Sigmoid colon (tissue), 7 donors: ENCODE data around the gene SIPA1L3. TPM values are rescaled to one million over a fixed set of nuclear protein-coding genes. Genes with fewer than 3 reads are reported as not detected.
A peak's percentile ranks its signal among the peaks of the same experiment; 100 is the strongest.
"Not testable (repeated sequence)": the region's sequence is repeated elsewhere in the genome, so short reads cannot be mapped to it uniquely, and the experiment has no call there.

ENCODE experiments used
- DNase-seq: peaks from one replicate; pipeline ENCODE4 v3.0.0-alpha.2; 2019
- H3K27ac ChIP-seq, 4 donors: fragments of 200-600 bp; sonication (generic); one replicate each; pipeline ENCODE4 v1.5.1; 2016 to 2019; ENCODE audit warnings: mild to moderate bottlenecking in 1 of 4
- H3K27me3 ChIP-seq, 3 donors: fragments of 200-600 bp; sonication (generic); one replicate each; pipeline ENCODE4 v1.5.1; 2019; ENCODE audit warnings: mild to moderate bottlenecking in 1 of 3
- H3K36me3 ChIP-seq, 4 donors: fragments of 200-600 bp; sonication (generic); one replicate each; pipeline ENCODE4 v1.5.1; 2016 to 2019
- H3K4me1 ChIP-seq, 4 donors: fragments of 200-600 bp; sonication (generic); one replicate each; pipeline ENCODE4 v1.5.1; 2017 to 2019
- H3K4me3 ChIP-seq, 4 donors: fragments of 200-600 bp; sonication (generic); one replicate each; pipeline ENCODE4 v1.5.1; 2017 to 2019; ENCODE audit warnings: mild to moderate bottlenecking in 2 of 4, moderate library complexity in 1 of 4
- H3K9me3 ChIP-seq, 4 donors: fragments of 200-600 bp in 3 of 4; sonication (generic) in 3 of 4; one replicate each; pipeline versions ENCODE4 v1.5.1 to v1.6.1; 2013 to 2019
- CTCF ChIP-seq, 4 experiments: fragments of 450-650 bp in 3 of 4; fragments of 200-600 bp in 1 of 4; IDR thresholded peaks; one replicate each; pipeline ENCODE4 v1.5.1; 2016 to 2019; ENCODE audit warnings: antibody characterized with exemption in 4 of 4, mild to moderate bottlenecking in 3 of 4, moderate library complexity in 2 of 4
- EP300 ChIP-seq, 4 donors: sonication (generic); formaldehyde crosslinking; IDR thresholded peaks; one replicate each; pipeline ENCODE4 v1.6.1; 2017; ENCODE audit warnings: antibody characterized with exemption in 4 of 4
- POLR2A ChIP-seq, 2 donors: fragments of 450-650 bp; IDR thresholded peaks; one replicate each; pipeline ENCODE4 v1.6.1; 2016; ENCODE audit warnings: antibody characterized with exemption in 2 of 2, mild to moderate bottlenecking in 2 of 2, moderate library complexity in 2 of 2
- POLR2AphosphoS5 ChIP-seq, 4 donors: sonication (generic); formaldehyde crosslinking; IDR thresholded peaks; one replicate each; pipeline ENCODE4 v1.6.1; 2017; ENCODE audit warnings: antibody characterized with exemption in 4 of 4
- WGBS, 2 donors: extraction: QIAGEN DNeasy Blood & Tissue Kit; methylation state at CpG; one replicate each; pipeline ENCODE4 v1.1.7; 2013; 5-methylcytosine and 5-hydroxymethylcytosine counted together
- intact Hi-C: fragments of 100-400 bp; cut with DNase I; formaldehyde crosslinking; loops from one replicate; pipeline ENCODE4 v1.15.1; 2023
- polyA plus RNA-seq, 3 donors: library from polyadenylated mRNA; stranded (reverse); fragments of 200-250 nt; gene quantifications; one replicate each; pipeline ENCODE4 v1.2.3, GENCODE V29; 2013
- total RNA-seq, 4 donors: library from RNA; depleted of rRNA; stranded (reverse); fragments of >200 nt; gene quantifications; one replicate each; pipeline ENCODE4 v1.1.0, GENCODE V29; 2016
- donor health status: healthy with polysubstance abuse.
- donor health status: Bipolar disorder and iron deficiency.
- donor health status: healthy.

The SIPA1L3 gene
- total and polyA plus RNA-seq, 7 donors = 7.7 to 47.9 (median 9.9) TPM

- no peaks in the 10 kb centered on the region for H3K36me3 ChIP-seq
- DNase-seq = no peak
- TF ChIP-seq POLR2A (IDR thresholded peaks at IDR 0.05) (no peak), POLR2AphosphoS5 (IDR thresholded peaks at IDR 0.05) (no peak)
- H3K27ac ChIP-seq = no peak overlapping the region
- no peaks in the 10 kb centered on the region for H3K27me3 ChIP-seq
- H3K4me3 ChIP-seq = no peak overlapping the region
- no peaks in the 10 kb centered on the region for H3K9me3 ChIP-seq
- peaks cover 0 to 5% (median 2%) of the 10 kb centered on the region in 4 donors for H3K4me1 ChIP-seq
- intact Hi-C loops = no loop called here
- 84 to 93% methylated on average over 7 of the region's 7 CpGs for WGBS, 2 donors
Observed at GRCh38 chr19:38060331-38060730, 153.3 kb downstream of the SIPA1L3 start.

GRCh38 chr19:38061294-38061693 lies 154.3 kb downstream of the SIPA1L3 start:
- Histone ChIP-seq H3K27me3 (no peaks in the 10 kb centered on the region), H3K4me1 (peaks cover 0 to 5% (median 2%) of the 10 kb centered on the region in 4 donors), H3K9me3 (no peaks in the 10 kb centered on the region), H3K4me3 (no peak overlapping the region), H3K36me3 (no peaks in the 10 kb centered on the region), H3K27ac (no peak overlapping the region)
- TF ChIP-seq EP300 (IDR thresholded peaks at IDR 0.05) (no peak), POLR2A (IDR thresholded peaks at IDR 0.05) (no peak), POLR2AphosphoS5 (IDR thresholded peaks at IDR 0.05) (no peak), CTCF (IDR thresholded peaks at IDR 0.05) (no peak)
- WGBS, 2 donors = 93 to 95% methylated on average over 7 of the region's 7 CpGs
- intact Hi-C loops = no loop called here
- no peak for DNase-seq

GRCh38 chr19:38062959-38063761 lies 156.2 kb downstream of the SIPA1L3 start:
- Histone ChIP-seq H3K36me3 (no peaks in the 10 kb centered on the region), H3K9me3 (no peaks in the 10 kb centered on the region), H3K4me3 (no peak overlapping the region), H3K4me1 (peaks cover 0 to 5% (median 2%) of the 10 kb centered on the region in 4 donors), H3K27me3 (no peaks in the 10 kb centered on the region), H3K27ac (peak overlapping the region in 2 of 4 donors; percentile 39 to 52)
- WGBS, 2 donors = 78 to 81% methylated on average over 21 of the region's 21 CpGs
- TF ChIP-seq EP300 (IDR thresholded peaks at IDR 0.05) (no peak), POLR2A (IDR thresholded peaks at IDR 0.05) (no peak), POLR2AphosphoS5 (IDR thresholded peaks at IDR 0.05) (no peak), CTCF (IDR thresholded peaks at IDR 0.05) (no peak)
- DNase-seq = peak; percentile 68
- intact Hi-C loops = no loop called here

- H3K4me1 ChIP-seq = peaks cover 0 to 5% (median 2%) of the 10 kb centered on the region in 4 donors
- TF ChIP-seq EP300 (IDR thresholded peaks at IDR 0.05) (no peak), CTCF (IDR thresholded peaks at IDR 0.05) (no peak), POLR2A (IDR thresholded peaks at IDR 0.05) (no peak), POLR2AphosphoS5 (IDR thresholded peaks at IDR 0.05) (no peak)
- no peaks in the 10 kb centered on the region for H3K9me3 ChIP-seq
- intact Hi-C loops = no loop called here
- no peaks in the 10 kb centered on the region for H3K36me3 ChIP-seq
- peak overlapping the region in 2 of 4 donors; percentile 39 to 52 for H3K27ac ChIP-seq
- no peak overlapping the region for H3K4me3 ChIP-seq
- H3K27me3 ChIP-seq = no peaks in the 10 kb centered on the region
- 87 to 93% methylated on average over 6 of the region's 6 CpGs for WGBS, 2 donors
- no peak for DNase-seq
Observed at GRCh38 chr19:38063928-38064327, 156.9 kb downstream of the SIPA1L3 start.

GRCh38 chr19:38064661-38065425 lies 157.8 kb downstream of the SIPA1L3 start:
- no peaks in the 10 kb centered on the region for H3K36me3 ChIP-seq
- H3K27me3 ChIP-seq = no peaks in the 10 kb centered on the region
- H3K4me3 ChIP-seq = no peak overlapping the region
- no peak for DNase-seq
- H3K27ac ChIP-seq = no peak overlapping the region
- intact Hi-C loops = no loop called here
- H3K4me1 ChIP-seq = peaks cover 0 to 5% (median 2%) of the 10 kb centered on the region in 4 donors
- 89% methylated on average over 7 of the region's 7 CpGs for WGBS, 2 donors
- TF ChIP-seq POLR2AphosphoS5 (IDR thresholded peaks at IDR 0.05) (no peak), CTCF (IDR thresholded peaks at IDR 0.05) (no peak), EP300 (IDR thresholded peaks at IDR 0.05) (no peak), POLR2A (IDR thresholded peaks at IDR 0.05) (no peak)
- no peaks in the 10 kb centered on the region for H3K9me3 ChIP-seq

GRCh38 chr19:38065775-38066174 lies 158.8 kb downstream of the SIPA1L3 start:
- H3K4me1 ChIP-seq, H3K27me3 ChIP-seq, DNase-seq, H3K9me3 ChIP-seq, H3K27ac ChIP-seq, intact Hi-C loops, H3K36me3 ChIP-seq, H3K4me3 ChIP-seq: not testable (repeated sequence)
- WGBS, 2 donors = 93 to 96% methylated on average over 7 of the region's 7 CpGs
